Measurements from ENCODE around the gene SEMA4G.
"Not testable (repeated sequence)": the region's sequence is repeated elsewhere in the genome, so short reads cannot be mapped to it uniquely, and the experiment has no call there.

SEMA4G gene

DNA sequence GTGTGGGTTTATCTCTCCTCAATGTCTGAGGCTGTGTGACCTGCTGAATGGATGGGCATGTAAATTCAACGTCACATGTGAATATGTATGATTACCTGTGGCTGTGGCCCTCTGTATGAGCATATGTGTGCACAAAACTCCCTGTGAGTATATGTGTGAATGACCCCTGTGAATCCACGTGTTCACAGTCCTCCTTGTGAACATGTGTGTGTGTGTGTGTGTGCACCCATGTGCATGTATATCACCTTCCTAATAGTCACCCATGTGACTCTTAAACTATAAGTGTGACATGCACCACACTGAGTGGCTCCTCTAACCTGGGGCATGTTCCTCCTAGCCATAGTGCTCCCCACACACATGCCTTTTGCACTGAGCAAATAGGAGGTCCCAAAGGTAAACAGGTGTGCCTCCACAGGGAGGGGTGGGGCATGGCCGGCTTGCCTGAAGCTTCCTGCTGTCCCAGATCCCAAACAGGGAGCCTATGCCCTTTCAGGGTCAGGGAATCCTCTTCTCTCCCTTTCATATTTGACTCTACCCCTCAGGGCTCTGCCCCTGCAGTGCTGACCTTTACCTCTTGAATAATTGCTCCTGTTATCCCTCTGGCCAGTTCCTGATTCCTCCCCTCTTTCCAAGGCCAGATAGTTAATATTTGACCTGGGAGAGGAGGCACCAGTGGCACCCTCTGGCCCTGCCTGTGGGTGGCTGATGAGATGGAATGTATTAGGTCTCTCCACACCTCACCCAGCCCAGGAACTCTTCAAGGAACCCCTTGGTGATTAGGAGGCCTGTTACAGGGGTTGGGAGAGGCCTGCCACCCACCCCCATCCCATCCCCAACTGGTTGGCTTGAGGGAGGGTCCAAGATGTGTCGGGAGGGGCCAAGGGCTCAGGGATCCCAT, 1.9 kb downstream of the SEMA4G start:
- DNase-seq = no peak

DNA sequence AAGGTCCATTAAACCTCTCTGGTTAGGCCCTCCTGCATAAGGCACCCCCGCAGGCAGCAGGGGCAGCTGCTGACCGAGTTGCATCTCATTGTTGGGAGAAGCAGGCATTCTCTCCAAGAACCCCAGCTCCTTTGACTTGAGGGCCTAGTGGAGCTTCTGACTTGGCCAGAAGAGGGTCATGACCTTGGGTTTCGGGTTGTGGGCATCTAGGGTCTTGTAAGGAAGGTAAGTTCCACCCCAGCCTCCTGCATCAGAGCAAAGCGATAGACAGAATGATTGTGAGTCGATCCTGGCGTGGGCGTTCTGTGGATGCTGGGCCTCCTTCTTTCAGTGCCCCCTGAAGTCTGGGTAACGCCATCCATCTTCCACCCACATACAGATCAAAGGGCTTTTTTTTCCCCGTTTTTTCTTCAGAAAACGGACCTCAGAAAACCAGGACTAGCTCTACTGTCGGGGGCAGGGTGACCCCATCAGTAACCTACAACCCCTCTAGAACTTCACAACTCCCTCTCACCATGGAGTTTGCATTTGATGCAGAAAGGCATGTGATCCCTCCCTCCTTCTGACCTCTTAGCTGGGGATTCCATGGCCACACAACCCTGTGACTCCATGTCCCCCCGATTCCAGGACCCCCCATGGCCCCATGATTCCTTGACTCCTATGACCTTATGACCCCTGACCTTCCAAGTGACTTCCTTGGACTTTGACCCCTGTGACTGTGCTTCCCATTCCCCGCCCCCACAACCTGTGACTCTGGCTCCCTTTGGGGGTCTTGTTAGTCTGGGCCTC, 3.0 kb downstream of the SEMA4G start:
- no peak for DNase-seq

DNA sequence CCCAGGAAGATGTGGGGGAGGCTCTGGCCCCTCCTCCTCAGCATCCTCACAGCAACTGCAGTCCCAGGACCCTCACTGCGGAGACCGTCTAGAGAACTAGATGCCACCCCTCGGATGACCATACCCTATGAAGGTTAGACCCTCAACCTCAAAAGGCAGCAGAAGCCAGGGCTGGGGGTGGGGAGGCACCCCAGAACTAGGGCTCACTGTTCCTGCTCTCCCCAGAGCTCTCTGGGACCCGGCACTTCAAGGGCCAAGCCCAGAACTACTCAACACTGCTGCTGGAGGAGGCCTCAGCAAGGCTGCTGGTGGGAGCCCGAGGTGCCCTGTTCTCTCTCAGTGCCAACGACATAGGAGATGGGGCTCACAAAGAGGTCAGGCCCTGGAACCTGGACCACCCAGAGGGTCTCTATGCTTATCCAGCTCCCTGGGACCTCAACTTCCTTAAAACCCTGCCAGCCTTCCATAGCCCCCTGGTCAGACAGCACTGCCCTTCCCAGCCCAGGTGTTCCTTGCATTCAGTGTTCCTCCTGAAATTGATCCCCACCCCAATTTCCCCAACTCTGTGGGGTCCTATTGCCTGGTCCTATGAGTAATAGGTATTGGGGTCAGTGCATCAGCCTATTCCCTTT, 3.7 kb downstream of the SEMA4G start:
- DNase-seq = no peak

DNA sequence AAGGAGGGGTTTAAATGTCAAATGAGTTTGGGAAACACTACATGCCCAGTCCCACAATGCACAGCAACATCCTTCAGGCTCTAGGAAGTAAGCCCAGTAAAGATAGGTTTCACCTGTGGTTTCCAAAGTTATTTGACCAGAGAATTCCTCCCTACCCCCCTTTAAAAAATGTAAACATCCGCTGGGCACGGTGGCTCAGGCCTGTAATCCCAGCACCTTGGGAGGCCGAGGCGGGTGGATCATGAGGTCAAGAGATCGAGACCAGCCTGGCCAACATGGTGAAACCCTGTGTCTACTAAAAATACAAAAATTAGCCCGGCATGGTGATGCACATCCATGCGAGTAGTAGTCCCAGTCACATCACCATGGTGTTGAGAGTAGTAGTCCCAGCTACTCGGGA, 6.1 kb downstream of the SEMA4G start:
- DNase-seq = not testable (repeated sequence)

DNA sequence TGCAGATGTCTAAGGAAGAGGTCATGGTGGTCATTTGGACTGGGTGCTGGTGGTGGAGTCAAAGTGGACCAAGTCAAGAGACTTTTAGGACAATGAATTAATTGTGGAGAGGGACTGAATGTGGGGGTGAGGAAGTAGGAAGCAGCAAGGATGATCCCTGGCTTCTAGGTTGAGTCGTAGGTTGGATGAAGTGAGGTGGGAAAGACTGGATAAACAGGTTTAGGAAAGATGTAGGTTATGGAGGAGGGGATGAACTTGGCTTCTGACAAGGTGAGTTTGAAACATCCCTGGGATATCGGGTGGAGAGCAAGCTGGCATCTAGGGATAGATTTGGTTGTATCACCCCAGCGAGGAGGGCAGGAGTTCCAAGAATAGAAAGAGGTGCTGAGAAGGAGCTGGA, 7.6 kb downstream of the SEMA4G start:
- no peak for DNase-seq

DNA sequence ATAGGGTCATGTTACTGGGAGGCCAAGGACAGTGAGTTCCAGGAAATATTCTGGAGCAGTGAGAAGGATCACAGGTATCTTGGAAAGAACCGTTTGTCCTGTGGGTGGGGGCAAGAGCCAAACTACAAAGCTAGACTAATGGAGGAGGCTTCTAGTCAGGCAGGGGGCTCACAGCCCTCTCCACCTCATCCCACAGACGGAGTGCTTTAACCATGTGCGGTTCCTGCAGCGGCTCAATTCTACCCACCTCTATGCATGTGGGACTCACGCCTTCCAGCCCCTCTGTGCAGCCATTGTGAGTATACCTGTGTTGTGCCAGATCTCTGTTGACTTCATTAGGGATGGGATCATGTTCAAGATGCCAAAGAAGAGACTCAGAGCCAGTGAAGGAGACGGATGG, 8.1 kb downstream of the SEMA4G start:
- DNase-seq = no peak

DNA sequence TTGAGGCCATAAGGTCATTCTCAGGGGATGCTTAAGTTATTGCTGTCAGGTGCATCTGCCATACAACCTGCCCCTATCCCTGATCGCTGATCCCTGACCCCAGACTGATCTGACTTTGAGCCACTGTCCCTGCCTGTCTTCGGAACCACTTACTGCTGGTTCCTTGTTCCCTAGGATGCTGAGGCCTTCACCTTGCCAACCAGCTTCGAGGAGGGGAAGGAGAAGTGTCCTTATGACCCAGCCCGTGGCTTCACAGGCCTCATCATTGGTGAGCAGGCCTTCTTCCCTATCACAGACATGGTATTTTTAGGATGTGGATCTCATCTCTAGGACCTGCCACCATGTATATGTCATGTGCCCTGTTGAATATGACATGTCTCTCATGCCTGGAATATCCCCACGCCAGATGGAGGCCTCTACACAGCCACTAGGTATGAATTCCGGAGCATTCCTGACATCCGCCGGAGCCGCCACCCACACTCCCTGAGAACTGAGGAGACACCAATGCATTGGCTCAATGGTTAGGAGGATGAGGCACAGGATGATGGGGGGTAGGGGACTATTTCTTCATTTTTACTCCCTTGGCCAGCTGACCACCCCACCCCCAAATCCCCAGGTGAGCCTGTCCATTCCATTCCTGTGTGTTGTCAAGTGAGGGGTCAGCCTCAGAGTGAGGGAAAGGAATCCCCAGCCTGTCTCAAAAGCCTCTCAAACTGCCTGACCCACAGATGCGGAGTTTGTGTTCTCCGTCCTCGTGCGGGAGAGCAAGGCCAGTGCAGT, 9.0 kb downstream of the SEMA4G start:
- DNase-seq = no peak

DNA sequence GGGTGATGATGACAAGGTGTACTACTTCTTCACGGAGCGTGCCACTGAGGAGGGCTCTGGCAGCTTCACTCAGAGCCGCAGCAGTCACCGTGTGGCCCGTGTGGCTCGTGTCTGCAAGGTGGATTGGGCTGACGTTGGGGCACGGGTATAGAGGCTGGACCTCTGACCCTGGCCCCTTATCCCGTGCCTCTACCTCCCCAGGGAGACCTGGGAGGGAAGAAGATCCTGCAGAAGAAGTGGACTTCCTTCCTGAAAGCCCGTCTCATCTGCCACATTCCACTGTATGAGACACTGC, 9.5 kb downstream of the SEMA4G start:
- DNase-seq = no peak

DNA sequence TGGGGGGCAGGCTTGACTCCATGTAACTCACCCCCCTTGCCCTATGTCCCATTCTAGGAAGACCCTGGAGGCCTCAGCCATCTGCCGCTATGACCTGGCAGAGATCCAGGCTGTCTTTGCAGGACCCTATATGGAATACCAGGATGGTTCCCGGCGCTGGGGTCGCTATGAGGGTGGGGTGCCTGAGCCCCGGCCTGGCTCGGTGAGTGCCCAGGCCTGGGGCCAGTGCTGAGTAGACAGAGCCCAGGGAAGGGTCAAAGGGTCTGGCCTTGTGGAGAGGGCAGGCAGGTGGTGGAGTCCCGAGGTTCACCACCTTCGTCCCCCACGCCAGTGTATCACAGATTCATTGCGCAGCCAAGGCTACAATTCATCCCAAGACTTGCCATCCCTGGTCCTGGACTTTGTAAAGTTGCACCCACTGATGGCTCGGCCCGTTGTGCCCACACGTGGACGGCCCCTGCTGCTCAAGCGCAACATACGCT, 10.5 kb downstream of the SEMA4G start:
- no peak for DNase-seq

DNA sequence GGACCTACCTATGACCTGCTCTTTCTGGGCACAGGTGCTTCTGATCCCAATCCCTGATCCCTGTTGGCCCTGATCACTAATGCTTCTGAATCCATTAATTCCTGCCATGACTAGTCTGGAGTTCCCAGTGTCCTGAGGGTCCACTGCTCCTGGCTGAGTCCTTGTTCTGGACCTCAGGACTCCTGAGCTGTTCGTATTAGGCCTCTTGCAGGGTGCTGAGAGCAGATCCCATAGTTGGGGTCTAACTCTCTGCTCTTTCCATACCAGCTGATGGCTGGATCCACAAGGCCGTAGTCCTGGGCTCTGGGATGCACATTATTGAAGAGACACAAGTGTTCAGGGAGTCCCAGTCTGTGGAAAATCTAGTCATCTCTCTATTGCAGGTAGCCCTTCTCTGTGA, 11.0 kb downstream of the SEMA4G start:
- no peak for DNase-seq

DNA sequence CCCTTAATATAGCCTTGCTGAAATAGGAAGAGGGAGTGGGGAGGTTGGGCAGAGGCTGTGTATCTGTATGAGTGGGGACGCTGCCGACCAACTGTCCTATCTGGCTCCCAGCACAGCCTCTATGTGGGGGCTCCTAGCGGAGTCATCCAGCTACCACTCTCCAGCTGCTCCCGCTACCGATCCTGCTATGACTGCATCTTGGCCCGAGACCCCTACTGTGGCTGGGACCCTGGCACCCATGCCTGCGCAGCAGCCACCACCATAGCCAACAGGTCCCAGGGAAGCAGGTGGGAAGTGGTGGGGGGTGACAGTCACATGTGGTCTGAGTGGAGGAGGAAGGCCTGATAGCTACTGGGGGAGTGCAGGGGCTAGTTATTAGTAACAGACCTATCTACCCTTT, 11.4 kb downstream of the SEMA4G start:
- no peak for DNase-seq

DNA sequence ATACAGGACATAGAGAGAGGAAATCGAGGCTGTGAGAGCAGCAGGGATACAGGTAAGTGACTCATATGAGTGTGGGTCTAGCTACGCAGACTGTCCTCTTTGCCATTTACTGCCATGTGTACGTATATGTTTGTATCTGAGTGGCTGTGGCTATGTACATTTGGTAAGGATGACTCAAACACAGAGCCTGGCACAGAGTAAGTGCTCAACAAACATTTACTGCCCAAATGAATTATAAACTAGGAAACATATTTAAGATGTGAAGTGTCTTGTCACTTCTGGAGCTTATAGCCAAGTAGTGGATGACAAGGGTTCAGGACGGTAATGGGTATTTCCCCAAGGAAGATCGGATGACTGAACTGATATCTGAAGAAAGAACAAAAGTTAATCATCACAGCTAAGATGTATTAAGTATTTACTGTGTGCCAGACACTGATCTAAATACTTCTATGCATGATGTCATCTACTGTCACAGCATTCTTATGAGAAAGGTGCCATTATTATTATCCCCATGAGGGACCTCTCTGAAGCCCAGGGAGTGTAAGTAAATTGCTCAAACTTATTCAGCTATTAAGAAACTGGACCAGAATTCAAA, 12.0 kb downstream of the SEMA4G start:
- DNase-seq = no peak

DNA sequence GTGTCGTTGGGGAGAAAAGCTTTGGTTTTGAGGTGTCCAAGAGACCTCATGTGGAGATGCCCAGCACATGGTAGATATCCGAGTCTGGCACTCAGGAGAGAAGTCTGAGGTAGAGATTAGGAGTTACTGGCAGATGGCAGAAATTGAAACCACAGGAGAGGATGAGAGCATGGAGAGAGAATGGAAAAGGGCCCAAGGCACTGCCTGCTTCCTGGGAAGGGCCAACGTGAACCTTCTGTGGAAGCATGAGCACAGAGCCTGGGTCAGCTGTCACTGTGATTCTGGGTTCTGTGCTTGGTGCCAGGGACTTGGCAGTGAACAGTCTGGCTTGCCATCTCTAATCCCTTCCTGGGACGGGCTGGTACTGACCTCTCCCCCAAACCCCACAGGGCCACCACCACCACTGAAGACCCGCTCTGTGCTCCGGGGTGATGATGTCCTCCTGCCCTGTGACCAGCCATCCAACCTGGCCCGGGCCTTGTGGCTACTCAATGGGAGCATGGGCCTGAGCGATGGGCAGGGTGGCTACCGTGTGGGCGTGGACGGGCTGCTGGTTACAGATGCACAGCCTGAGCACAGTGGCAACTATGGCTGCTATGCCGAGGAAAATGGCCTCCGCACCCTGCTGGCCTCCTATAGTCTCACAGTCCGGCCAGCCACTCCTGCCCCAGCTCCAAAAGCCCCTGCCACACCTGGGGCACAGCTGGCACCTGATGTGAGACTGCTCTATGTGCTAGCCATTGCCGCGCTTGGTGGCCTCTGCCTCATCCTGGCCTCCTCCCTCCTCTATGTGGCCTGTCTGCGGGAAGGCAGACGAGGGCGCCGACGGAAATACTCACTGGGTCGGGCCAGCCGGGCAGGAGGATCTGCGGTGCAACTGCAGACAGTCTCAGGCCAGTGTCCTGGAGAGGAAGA, 13.9 kb downstream of the SEMA4G start:
- DNase-seq = no peak

DNA sequence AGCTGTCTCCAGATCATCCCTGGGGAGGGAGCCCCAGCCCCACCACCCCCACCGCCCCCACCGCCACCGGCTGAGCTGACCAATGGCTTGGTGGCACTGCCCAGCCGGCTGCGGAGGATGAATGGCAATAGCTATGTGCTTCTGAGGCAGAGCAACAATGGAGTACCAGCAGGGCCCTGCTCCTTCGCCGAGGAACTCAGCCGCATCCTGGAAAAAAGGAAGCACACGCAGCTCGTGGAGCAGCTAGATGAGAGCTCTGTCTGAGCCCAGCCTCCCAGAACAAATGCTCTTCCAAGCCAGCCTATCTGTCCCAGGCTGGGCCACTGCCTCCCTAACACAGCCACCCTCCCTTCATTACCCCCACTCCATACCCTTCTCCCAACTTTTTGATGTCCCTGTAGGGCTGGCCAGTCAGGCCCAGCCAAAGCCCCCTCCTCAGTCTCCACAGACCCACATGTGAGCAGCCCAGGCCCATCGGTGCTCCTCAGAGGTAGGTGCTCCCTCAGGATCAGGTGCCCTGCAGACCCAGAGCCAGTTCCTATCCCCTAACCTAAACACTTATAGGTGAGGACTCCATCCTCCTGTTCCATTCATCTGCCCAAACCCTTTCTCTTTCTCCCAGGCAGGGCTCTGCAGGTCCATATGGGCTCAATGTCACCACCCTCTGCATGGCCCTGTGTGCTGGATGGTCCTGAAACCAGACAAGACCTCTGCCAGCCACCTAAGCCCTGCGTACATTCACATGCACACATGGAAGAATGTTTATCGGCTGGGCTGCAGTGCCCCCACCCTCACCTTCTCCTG, 14.8 kb downstream of the SEMA4G start:
- no peak for DNase-seq

DNA sequence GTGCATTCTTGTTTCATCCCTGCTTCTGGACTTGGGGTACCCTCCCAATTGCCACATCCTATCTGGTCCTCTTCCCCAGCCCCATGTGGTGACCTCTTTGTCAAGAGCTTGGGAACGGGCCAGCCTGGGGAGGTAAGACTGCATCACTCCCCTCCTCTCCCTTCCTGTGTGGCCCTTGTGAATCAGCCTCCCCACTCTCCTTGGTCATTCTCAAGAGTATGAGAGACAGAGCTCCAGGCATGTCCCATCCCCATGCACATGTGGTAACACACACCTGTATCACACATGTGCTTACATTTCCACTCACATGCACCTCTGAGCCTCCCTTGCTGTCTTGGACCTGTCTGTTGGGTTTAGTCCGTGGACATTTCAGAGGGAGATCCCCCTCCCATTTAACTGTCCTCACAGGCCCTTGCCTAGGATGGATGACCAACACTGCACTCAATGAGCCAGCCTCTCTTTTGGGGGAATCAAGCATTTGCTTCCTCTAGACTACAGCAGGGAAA, 15.4 kb downstream of the SEMA4G start:
- no peak for DNase-seq

DNA sequence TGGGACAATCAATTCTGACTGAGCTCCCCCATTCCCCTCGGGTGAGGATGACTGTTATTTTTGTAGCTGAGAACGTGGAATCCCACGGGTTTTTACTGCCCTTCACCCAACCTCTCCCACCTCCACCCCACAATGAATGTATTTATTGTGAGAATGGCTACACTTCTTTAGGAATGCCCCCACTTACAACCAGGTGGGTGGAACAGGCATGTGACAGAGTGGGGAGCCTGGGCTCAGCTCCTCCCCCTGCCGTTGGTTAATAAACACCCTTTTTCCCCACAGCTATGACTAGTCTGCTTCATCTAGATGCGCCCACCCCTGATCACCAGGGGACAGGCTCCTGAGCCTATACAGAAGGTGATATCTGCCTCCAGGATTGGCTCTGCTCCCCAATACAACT, 16.0 kb downstream of the SEMA4G start:
- no peak for DNase-seq

DNA sequence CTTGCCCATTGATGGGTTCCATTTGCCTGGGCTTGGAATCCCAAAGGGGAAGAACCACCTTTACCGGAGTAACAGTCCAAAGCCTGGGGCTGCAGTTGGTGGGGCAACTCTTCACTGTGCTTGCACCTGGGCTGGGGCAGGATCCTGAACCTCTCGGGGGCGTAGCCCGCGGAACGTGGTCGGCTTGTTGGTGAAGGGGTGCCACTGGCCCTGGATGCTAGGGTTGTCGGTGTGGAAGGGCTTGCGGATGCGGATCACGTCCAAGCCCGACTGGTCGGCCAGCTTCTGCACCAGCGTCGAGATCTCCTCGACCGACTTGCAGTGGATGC, 17.3 kb downstream of the SEMA4G start:
- DNase-seq = no peak

DNA sequence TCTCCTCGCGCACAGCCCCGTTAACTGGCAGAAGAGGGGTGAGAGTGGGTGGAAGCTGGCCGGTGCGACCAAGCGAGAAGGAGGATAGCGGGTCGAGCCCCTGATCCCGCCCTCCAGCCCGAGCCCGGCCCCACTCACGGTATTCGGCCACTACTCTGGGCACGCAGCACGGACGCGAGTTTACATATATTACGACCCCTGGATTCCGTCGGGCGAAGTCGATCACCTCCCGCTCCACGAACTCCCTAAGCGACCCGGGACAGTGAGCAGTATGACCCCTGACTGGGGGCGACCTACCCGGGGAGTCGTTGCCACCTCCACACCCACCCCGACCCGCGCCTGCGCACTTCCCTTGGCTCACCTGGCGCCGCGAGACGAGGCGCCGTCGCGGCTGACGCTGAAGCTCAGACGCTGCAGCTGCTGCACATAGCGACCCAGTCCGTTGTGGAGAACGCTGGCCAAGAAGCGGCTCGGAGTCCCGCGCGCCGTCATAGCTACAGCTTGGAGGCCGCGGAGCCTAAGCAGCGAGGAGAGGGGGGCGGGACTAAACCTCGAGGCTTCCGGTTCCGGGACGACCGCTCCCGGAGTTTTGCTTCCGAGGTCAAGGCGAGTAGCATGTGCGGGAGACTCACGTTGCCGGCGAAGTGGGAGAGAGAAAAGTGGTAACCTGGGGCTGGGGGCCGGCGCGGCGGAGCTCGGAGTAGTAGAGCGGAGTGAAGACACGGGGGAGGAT, 17.8 kb downstream of the SEMA4G start, which contains the start of the genes MRPL43 and TWNK:
Gene MRPL43 (minus strand): TSS at position 546 of the 733 bp plus-strand sequence. CDS start 54 bp downstream, at position 492.
Gene TWNK (plus strand): TSS at position 592 of the 733 bp plus-strand sequence. CDS start 668 bp downstream, outside the sequence.
- peak; percentile 24 to 92 (median 80) for DNase-seq

Data from anterior cingulate cortex (tissue), 58 donors.